Adrenal gland (tissue), 5 donors: ENCODE measurements around the gene CFAP206.

Source experiments
- POLR2A ChIP-seq, 2 donors: fragments of 450-650 bp; IDR thresholded peaks; one replicate each; pipeline ENCODE4 v1.6.1; 2017; ENCODE audit warnings: antibody characterized with exemption in 2 of 2, mild to moderate bottlenecking in 2 of 2, moderate library complexity in 1 of 2
- TF ChIP-seq, protein P1 (sequence below), 6 experiments: fragments of 450-650 bp in 4 of 6; fragments of 200-600 bp in 2 of 6; sonication (generic) in 1 of 6; IDR thresholded peaks; 1 replicate in 5 of 6; 2 replicates in 1 of 6; pipeline versions ENCODE4 v1.5.1 to v1.8.0; 2016 to 2021; ENCODE audit warnings: antibody characterized with exemption in 6 of 6, mild to moderate bottlenecking in 2 of 6, moderate library complexity in 1 of 6
- donor health status: DM: no; HTN: no; CAD: no.

DNA sequence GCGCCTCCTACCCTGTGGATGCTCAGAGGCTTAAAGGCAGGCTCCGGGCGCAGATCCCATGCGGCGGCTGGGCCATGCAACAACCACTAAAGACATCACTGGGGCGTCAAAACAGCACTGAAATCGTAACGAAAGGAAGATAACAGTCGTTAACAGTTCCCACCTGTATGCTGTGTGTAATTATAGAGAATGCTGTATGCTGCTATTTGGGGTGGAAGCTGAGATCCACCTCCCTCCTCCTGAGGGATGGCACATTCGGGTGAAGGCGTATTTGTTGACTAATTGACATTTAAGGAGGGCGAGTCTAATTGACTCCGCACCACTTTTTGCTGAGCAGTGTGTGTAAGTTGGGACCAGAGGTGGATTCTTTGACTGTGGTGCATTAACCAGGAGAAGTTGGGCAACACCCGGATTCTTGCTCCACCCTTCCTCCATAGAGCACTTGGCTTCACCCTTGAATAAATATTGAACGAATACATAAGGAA is 65.7 kb downstream of the CFAP206 start:
- TF ChIP-seq, protein P1, sequence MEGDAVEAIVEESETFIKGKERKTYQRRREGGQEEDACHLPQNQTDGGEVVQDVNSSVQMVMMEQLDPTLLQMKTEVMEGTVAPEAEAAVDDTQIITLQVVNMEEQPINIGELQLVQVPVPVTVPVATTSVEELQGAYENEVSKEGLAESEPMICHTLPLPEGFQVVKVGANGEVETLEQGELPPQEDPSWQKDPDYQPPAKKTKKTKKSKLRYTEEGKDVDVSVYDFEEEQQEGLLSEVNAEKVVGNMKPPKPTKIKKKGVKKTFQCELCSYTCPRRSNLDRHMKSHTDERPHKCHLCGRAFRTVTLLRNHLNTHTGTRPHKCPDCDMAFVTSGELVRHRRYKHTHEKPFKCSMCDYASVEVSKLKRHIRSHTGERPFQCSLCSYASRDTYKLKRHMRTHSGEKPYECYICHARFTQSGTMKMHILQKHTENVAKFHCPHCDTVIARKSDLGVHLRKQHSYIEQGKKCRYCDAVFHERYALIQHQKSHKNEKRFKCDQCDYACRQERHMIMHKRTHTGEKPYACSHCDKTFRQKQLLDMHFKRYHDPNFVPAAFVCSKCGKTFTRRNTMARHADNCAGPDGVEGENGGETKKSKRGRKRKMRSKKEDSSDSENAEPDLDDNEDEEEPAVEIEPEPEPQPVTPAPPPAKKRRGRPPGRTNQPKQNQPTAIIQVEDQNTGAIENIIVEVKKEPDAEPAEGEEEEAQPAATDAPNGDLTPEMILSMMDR (IDR thresholded peaks at IDR 0.05), result no peak
- TF ChIP-seq POLR2A (IDR thresholded peaks at IDR 0.05), result no peak
